Esophagus muscularis mucosa (tissue), 4 donors: ENCODE measurements around the gene ARSA. TPM values are rescaled to one million over a fixed set of nuclear protein-coding genes. Genes with fewer than 3 reads are reported as not detected.

Experiments used
- DNase-seq: peaks from one replicate; pipeline ENCODE4 v3.0.0-alpha.2; 2017; ENCODE audit errors: extremely low spot score
- H3K27ac ChIP-seq, 4 donors: fragments of 200-600 bp; sonication (generic); replicated peaks in 1 of 4; 1 replicate in 3 of 4; 2 replicates in 1 of 4; pipeline ENCODE4 v1.5.1; 2016 to 2019; ENCODE audit warnings: mild to moderate bottlenecking in 1 of 4
- H3K27me3 ChIP-seq, 4 donors: fragments of 200-600 bp; sonication (generic); one replicate each; pipeline versions ENCODE4 v1.5.1 to v1.6.0; 2016 to 2019
- H3K36me3 ChIP-seq, 4 donors: fragments of 200-600 bp; sonication (generic); one replicate each; pipeline ENCODE4 v1.5.1; 2016 to 2019
- H3K4me1 ChIP-seq, 4 donors: fragments of 200-600 bp; sonication (generic); one replicate each; pipeline ENCODE4 v1.5.1; 2016 to 2019
- H3K4me3 ChIP-seq, 4 donors: fragments of 200-600 bp; sonication (generic); 1 replicate in 2 of 4; 2 replicates in 2 of 4; pipeline ENCODE4 v1.5.1; 2016 to 2019; ENCODE audit warnings: mild to moderate bottlenecking in 4 of 4, moderate library complexity in 1 of 4
- H3K9me3 ChIP-seq, 4 donors: fragments of 200-600 bp; sonication (generic); 1 replicate in 3 of 4; 2 replicates in 1 of 4; pipeline ENCODE4 v1.5.1; 2016 to 2019
- EP300 ChIP-seq: sonication (generic); formaldehyde crosslinking; IDR thresholded peaks from one replicate; pipeline ENCODE4 v1.6.1; 2017; ENCODE audit warnings: antibody characterized with exemption
- POLR2A ChIP-seq: fragments of 450-650 bp; IDR thresholded peaks from one replicate; pipeline ENCODE4 v1.6.1; 2017; ENCODE audit warnings: antibody characterized with exemption, moderate library complexity, mild to moderate bottlenecking, low read depth
- POLR2AphosphoS5 ChIP-seq, 2 donors: sonication (generic); formaldehyde crosslinking; IDR thresholded peaks; one replicate each; pipeline ENCODE4 v1.6.1; 2017; ENCODE audit warnings: antibody characterized with exemption in 2 of 2
- WGBS: methylation state at CpG from one replicate; pipeline ENCODE4 v1.1.5; 2018; 5-methylcytosine and 5-hydroxymethylcytosine counted together
- intact Hi-C: fragments of 100-400 bp; cut with DNase I; formaldehyde crosslinking; loops from one replicate; pipeline ENCODE4 v1.15.1; 2023
- total RNA-seq, 4 donors: library from RNA; depleted of rRNA; stranded (reverse); fragments of >200 nt; gene quantifications; one replicate each; pipeline versions ENCODE4 v1.1.0 to v1.2.1, GENCODE V29; 2016
- TF ChIP-seq, protein P1 (sequence below), 3 experiments: fragments of 200-600 bp in 2 of 3; fragments of 450-650 bp in 1 of 3; sonication (generic) in 2 of 3; IDR thresholded peaks; one replicate each; pipeline ENCODE4 v1.5.1; 2017 to 2019; ENCODE audit warnings: antibody characterized with exemption in 3 of 3, mild to moderate bottlenecking in 2 of 3, moderate library complexity in 1 of 3

ARSA gene
- total RNA-seq, 4 donors from 2014 or later = 24.5 to 49.4 (median 28.8) TPM

DNA sequence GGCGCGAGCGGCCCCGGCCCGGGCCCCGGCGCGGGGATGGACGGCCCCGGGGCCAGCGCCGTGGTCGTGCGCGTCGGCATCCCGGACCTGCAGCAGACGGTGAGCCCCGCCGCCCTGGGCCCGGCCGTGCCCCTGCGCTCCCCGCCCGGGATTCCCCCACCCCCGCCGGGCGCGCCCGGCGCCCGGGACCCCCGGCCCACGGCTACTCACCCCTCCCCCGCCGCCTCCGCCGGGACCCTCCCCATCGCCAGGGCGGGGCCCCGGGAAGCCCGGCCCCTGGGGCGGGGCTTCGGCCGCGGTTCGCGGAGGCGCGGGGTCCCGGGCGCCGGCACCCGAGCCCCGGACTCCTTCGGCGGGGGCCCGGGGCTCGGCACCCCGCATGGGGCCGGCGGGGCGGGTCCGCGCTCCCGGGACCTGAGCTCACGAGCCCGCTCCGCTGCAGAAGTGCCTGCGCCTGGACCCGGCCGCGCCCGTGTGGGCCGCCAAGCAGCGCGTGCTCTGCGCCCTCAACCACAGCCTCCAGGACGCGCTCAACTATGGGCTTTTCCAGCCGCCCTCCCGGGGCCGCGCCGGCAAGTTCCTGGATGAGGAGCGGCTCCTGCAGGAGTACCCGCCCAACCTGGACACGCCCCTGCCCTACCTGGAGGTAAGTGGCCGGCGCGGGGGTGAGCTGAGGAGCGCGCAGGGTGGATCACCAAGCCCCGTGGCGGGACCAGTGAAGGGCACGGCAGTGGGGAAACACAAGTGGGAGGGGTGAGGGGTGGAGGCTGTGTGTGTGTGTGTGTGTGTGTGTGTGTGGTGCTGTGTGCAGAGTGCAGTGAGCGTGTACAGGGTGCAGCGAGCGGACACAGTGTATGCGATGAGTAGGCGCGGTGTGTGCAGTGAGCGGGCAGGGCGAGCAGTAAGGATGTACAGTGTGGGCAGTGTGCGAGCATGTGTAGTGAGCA is 46.9 kb upstream of the ARSA start:
- DNase-seq = no peak
- Histone ChIP-seq H3K27ac (peak overlapping the region in 1 of 4 donors; percentile 22), H3K9me3 (no peaks in the 10 kb centered on the region), H3K27me3 (peaks cover 4 to 59% (median 20%) of the 10 kb centered on the region in 4 donors), H3K4me3 (peak overlapping the region; percentile 48 to 61 (median 50)), H3K4me1 (peaks cover 14 to 29% (median 21%) of the 10 kb centered on the region in 4 donors), H3K36me3 (peaks cover 0 to 49% (median 0%) of the 10 kb centered on the region in 4 donors)
- intact Hi-C loops = no loop called here
- 17% methylated on average over 30 of the region's 105 CpGs for WGBS
- TF ChIP-seq POLR2A = no peak
- TF ChIP-seq POLR2AphosphoS5 (IDR thresholded peaks at IDR 0.05) = no peak
- TF ChIP-seq, protein P1, sequence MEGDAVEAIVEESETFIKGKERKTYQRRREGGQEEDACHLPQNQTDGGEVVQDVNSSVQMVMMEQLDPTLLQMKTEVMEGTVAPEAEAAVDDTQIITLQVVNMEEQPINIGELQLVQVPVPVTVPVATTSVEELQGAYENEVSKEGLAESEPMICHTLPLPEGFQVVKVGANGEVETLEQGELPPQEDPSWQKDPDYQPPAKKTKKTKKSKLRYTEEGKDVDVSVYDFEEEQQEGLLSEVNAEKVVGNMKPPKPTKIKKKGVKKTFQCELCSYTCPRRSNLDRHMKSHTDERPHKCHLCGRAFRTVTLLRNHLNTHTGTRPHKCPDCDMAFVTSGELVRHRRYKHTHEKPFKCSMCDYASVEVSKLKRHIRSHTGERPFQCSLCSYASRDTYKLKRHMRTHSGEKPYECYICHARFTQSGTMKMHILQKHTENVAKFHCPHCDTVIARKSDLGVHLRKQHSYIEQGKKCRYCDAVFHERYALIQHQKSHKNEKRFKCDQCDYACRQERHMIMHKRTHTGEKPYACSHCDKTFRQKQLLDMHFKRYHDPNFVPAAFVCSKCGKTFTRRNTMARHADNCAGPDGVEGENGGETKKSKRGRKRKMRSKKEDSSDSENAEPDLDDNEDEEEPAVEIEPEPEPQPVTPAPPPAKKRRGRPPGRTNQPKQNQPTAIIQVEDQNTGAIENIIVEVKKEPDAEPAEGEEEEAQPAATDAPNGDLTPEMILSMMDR (IDR thresholded peaks at IDR 0.05) = no peak
- no peak for TF ChIP-seq EP300

DNA sequence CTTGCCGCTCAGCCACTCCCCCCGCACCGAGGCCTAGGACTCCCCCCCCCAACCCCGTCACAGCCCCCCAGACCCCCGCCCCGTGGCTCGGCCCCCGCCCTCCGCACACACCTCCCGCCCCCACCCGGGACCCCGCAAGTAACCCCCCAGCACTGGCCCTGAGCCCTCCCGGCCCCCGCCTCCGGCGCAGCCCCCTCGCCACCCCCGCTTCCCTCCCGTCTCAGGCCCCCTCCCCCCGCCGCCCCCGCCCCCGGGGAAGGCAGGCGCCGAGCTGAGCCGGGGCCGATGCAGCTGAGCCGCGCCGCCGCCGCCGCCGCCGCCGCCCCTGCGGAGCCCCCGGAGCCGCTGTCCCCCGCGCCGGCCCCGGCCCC is 46.2 kb upstream of the ARSA start:
- TF ChIP-seq POLR2AphosphoS5 (IDR thresholded peaks at IDR 0.05) = no peak
- TF ChIP-seq, protein P1 (IDR thresholded peaks at IDR 0.05) = no peak
- no peak for TF ChIP-seq POLR2A
- TF ChIP-seq EP300 = no peak
- no peak for DNase-seq
- Histone ChIP-seq H3K4me1 (peaks cover 14 to 29% (median 21%) of the 10 kb centered on the region in 4 donors), H3K36me3 (peaks cover 0 to 42% (median 0%) of the 10 kb centered on the region in 4 donors), H3K27ac (peak overlapping the region in 2 of 4 donors; percentile 63 to 74), H3K9me3 (no peaks in the 10 kb centered on the region), H3K4me3 (peak overlapping the region; percentile 49 to 61 (median 53)), H3K27me3 (peaks cover 4 to 62% (median 20%) of the 10 kb centered on the region in 4 donors)
- WGBS = 0% methylated on average over 7 of the region's 43 CpGs
- intact Hi-C loops = no loop called here

DNA sequence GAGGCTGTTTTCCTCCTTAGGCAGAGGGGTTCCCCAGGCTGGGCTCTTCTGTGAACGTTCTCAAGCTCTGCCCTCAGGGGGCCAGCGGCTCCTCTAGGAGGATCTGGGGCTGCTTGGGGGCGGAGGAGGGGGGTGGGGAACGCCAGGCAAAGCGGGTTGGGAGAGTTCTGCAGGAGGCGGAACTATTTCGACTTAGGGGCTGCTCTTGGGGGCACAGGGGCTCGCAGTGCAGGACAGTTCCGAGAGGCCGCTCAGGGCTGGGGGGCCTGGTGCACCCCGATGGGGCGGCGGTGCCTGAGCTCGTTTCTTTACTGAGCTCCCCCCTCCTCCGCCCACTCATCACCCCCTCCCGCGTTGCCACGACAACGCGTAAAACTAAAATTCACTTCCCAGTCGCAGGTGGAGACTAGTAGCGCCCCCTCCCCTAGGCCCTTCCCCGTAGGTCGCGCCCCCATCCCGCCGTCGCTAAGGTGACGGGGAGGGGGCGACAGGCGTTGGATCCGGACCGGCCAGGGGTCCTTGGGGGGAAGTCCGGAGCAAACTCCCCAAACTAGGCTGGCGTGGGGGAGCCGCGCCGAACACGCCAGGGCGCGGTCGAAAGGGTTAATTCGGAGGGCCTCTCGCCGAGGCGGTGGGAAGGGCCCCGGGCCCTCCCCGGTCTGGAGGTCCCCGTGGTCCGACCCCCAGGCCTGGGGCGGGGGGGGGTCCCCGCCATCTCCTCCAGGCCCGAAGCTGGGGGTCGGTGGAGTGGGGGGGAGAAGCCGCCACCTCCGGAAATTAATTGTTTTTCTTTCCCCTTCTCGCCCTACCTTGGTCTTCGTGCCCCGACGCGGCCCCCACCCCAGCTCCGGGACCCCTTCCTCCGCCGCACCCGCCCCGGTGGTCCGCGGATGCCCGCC is 45.5 kb upstream of the ARSA start:
- Histone ChIP-seq H3K9me3 (no peaks in the 10 kb centered on the region), H3K4me3 (peak overlapping the region; percentile 49 to 61 (median 53)), H3K27ac (peak overlapping the region in 3 of 4 donors; percentile 63 to 74 (median 69)), H3K4me1 (peaks cover 14 to 29% (median 21%) of the 10 kb centered on the region in 4 donors), H3K27me3 (peaks cover 4 to 64% (median 20%) of the 10 kb centered on the region in 4 donors), H3K36me3 (peaks cover 0 to 36% (median 0%) of the 10 kb centered on the region in 4 donors)
- 4% methylated on average over 35 of the region's 69 CpGs for WGBS
- peak; percentile 80 for DNase-seq
- intact Hi-C loops = no loop called here
- TF ChIP-seq, protein P1 (IDR thresholded peaks at IDR 0.05) = no peak
- TF ChIP-seq POLR2AphosphoS5 (IDR thresholded peaks at IDR 0.05) (no peak), EP300 (no peak), POLR2A (no peak)

DNA sequence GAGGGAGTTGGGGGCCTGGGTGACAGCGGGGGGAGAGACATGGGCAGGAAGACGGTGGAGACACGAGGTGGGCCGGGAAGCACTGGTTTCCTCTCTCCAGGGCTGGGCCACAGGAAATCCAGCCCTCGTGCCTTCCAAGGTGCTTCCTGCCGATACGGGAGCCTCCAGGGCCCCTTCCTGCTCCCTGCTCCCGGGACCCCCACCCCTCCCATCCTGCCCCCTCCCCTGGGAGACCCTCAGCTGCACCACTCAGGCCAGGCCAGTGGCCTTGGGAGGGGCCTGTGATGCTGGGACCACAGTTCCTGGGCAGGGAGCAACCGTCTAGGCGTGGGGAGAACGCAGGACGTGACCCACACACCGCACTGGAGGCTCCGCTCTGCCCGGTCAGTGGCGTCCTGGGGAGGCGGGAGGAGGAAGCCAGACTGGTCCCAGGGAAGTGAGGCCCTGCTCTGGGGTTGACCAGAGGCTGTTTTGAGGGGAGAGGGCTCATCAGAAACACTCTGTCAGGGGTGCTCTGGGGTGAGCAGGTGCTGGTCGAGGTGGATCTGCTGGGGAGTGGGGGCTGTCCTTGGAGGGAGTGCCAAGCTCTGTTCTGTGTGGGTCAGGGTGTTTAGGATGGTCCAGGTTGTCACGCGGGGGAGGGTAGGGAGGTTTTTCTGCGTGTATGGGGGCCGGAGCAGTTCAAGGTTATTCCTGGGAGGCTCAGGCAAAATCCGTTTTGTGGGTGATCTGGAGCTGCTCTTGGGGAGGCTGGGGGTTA is 44.7 kb upstream of the ARSA start, which contains the start of gene SHANK3:
SHANK3 (plus strand) TSS at position 353 of the 760 bp plus-strand sequence.
- Histone ChIP-seq H3K9me3 (no peaks in the 10 kb centered on the region), H3K27me3 (peaks cover 4 to 67% (median 20%) of the 10 kb centered on the region in 4 donors), H3K36me3 (peaks cover 0 to 27% (median 0%) of the 10 kb centered on the region in 4 donors), H3K4me3 (peak within 1 kb of the TSS; percentile 49 to 61 (median 53)), H3K27ac (peak within 1 kb of the TSS; percentile 14 to 74 (median 66)), H3K4me1 (peaks cover 14 to 29% (median 21%) of the 10 kb centered on the region in 4 donors)
- no peak for DNase-seq
- intact Hi-C loops = no loop called here
- 45% methylated on average over 7 of the region's 23 CpGs for WGBS
- peak; percentile 44 to 85 for TF ChIP-seq POLR2AphosphoS5 (IDR thresholded peaks at IDR 0.05)
- TF ChIP-seq EP300 = no peak
- TF ChIP-seq, protein P1 (IDR thresholded peaks at IDR 0.05) = no peak
- TF ChIP-seq POLR2A = peak; percentile 11
